ENCODE results near the gene ACBD6.

GRCh38 chr1:180358649-180359048 lies 143.7 kb downstream of the ACBD6 start:
- TF ChIP-seq CTCF (IDR thresholded peaks at IDR 0.05) (no peak), POLR2A (IDR thresholded peaks at IDR 0.05) (no peak)
